OCI-LY1 (cell line): Measurements from ENCODE around the gene TBXAS1.

Experiments
- H2AFZ ChIP-seq: fragments of 200-600 bp; sonication (generic), shearing (Covaris generic); 2 replicates; pipeline ENCODE4 v1.6.0; 2014; ENCODE audit warnings: antibody characterized with exemption, mild to moderate bottlenecking, low read length
- H3F3A ChIP-seq: fragments of 200-600 bp; sonication (generic), shearing (Covaris generic); 2 replicates; pipeline ENCODE4 v1.6.0; 2014; ENCODE audit warnings: mild to moderate bottlenecking, antibody characterized with exemption, low read length, moderate library complexity; ENCODE audit not compliant: insufficient read depth
- H3K27ac ChIP-seq: fragments of 200-600 bp; sonication (generic); 2 replicates; pipeline ENCODE4 v1.5.1; 2014; ENCODE audit warnings: low read length, mixed run types, mild to moderate bottlenecking, low read depth; ENCODE audit not compliant: poor library complexity, severe bottlenecking
- H3K27me3 ChIP-seq: fragments of 200-600 bp; sonication (generic); 2 replicates; pipeline ENCODE4 v1.6.0; 2014; ENCODE audit warnings: antibody characterized with exemption, mild to moderate bottlenecking, low read length, moderate library complexity; ENCODE audit not compliant: insufficient read depth
- H3K36me3 ChIP-seq: fragments of 200-600 bp; sonication (generic); 2 replicates; pipeline ENCODE4 v1.6.1; 2014; ENCODE audit warnings: mild to moderate bottlenecking, antibody characterized with exemption, low read length, moderate library complexity, mixed read lengths; ENCODE audit not compliant: insufficient read depth
- H3K4me1 ChIP-seq: fragments of 200-600 bp; sonication (generic); 2 replicates; pipeline ENCODE4 v1.5.1; 2014; ENCODE audit warnings: mild to moderate bottlenecking, low read length, moderate library complexity; ENCODE audit not compliant: insufficient read depth, severe bottlenecking
- H3K4me2 ChIP-seq: fragments of 200-600 bp; sonication (generic), shearing (Covaris generic); 2 replicates; pipeline ENCODE4 v1.6.1; 2014; ENCODE audit warnings: low read length
- H3K4me3 ChIP-seq: fragments of 200-600 bp; sonication (generic); 2 replicates; pipeline ENCODE4 v1.5.1; 2014; ENCODE audit warnings: low read length, low read depth, mild to moderate bottlenecking, mixed read lengths; ENCODE audit not compliant: poor library complexity, severe bottlenecking
- H3K79me2 ChIP-seq: fragments of 200-600 bp; shearing (Covaris generic); 2 replicates; pipeline ENCODE4 v1.6.1; 2016; ENCODE audit warnings: mixed run types, low read length, mixed read lengths; ENCODE audit not compliant: insufficient read depth
- H3K9ac ChIP-seq: fragments of 200-600 bp; sonication (generic), shearing (Covaris generic); 2 replicates; pipeline ENCODE4 v1.6.1; 2014; ENCODE audit warnings: mild to moderate bottlenecking, low read length, mixed read lengths
- H3K9me2 ChIP-seq: fragments of 200-600 bp; sonication (generic), shearing (Covaris generic); 2 replicates; pipeline ENCODE4 v1.6.1; 2014; ENCODE audit warnings: low read depth, mild to moderate bottlenecking, low read length, mixed read lengths
- H3K9me3 ChIP-seq: fragments of 200-600 bp; shearing (Covaris generic); 2 replicates; pipeline ENCODE4 v1.6.1; 2014; ENCODE audit warnings: low read length, mixed read lengths
- H4K20me1 ChIP-seq: fragments of 200-600 bp; sonication (generic), shearing (Covaris generic); 2 replicates; pipeline ENCODE4 v1.6.0; 2016; ENCODE audit warnings: mild to moderate bottlenecking, low read length; ENCODE audit not compliant: insufficient read depth
- EZH2 ChIP-seq: fragments of 200-600 bp; sonication (generic), shearing (Covaris generic); IDR thresholded peaks from 2 replicates; pipeline ENCODE4 v1.8.0; 2017; ENCODE audit warnings: borderline replicate concordance, mixed run types, mild to moderate bottlenecking, antibody characterized with exemption, low read length, moderate library complexity, mixed read lengths
- TF ChIP-seq, protein P1 (sequence below): fragments of 200-600 bp; sonication (generic), shearing (Covaris generic); IDR thresholded peaks from 2 replicates; pipeline ENCODE4 v1.5.1; 2017; ENCODE audit warnings: mild to moderate bottlenecking, antibody characterized with exemption, low read length, moderate library complexity, mixed read lengths

The TBXAS1 gene

DNA sequence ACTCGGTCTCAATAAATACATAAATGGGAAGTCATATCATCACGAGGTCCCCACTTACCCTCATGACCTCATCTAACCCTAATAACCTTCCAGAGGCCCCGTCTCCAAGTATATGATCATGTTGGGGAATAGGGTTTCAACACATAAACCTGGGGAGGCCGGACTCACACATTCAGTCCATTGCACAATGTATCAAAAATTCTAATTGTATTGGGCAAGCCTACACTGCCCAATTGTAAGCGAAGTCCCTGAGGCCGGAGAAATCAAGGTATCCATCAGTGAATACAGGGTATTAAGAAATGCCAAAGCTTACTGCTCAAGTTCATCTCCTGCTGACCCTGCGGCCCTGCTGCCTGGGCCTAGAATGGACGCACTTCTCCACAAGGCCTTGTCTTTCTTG, 164.1 kb downstream of the TBXAS1 start:
- no peaks in the 10 kb centered on the region for H3K9me3 ChIP-seq
- H3K9ac ChIP-seq = no peak overlapping the region
- no peak overlapping the region for H3K27ac ChIP-seq
- H3K36me3 ChIP-seq = no peaks in the 10 kb centered on the region
- H2AFZ ChIP-seq = no peak overlapping the region
- no peaks in the 10 kb centered on the region for H3K9me2 ChIP-seq
- no peak for TF ChIP-seq EZH2
- TF ChIP-seq, protein P1, sequence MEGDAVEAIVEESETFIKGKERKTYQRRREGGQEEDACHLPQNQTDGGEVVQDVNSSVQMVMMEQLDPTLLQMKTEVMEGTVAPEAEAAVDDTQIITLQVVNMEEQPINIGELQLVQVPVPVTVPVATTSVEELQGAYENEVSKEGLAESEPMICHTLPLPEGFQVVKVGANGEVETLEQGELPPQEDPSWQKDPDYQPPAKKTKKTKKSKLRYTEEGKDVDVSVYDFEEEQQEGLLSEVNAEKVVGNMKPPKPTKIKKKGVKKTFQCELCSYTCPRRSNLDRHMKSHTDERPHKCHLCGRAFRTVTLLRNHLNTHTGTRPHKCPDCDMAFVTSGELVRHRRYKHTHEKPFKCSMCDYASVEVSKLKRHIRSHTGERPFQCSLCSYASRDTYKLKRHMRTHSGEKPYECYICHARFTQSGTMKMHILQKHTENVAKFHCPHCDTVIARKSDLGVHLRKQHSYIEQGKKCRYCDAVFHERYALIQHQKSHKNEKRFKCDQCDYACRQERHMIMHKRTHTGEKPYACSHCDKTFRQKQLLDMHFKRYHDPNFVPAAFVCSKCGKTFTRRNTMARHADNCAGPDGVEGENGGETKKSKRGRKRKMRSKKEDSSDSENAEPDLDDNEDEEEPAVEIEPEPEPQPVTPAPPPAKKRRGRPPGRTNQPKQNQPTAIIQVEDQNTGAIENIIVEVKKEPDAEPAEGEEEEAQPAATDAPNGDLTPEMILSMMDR = no peak
- H3K79me2 ChIP-seq = no peaks in the 10 kb centered on the region
- H3K4me2 ChIP-seq = no peak overlapping the region
- no peak overlapping the region for H3K4me3 ChIP-seq
- no peaks in the 10 kb centered on the region for H4K20me1 ChIP-seq
- no peaks in the 10 kb centered on the region for H3K4me1 ChIP-seq
- peaks cover 14% of the 10 kb centered on the region; the same call in 1 of the 2 replicates for H3K27me3 ChIP-seq
- no peaks in the 10 kb centered on the region for H3F3A ChIP-seq

DNA sequence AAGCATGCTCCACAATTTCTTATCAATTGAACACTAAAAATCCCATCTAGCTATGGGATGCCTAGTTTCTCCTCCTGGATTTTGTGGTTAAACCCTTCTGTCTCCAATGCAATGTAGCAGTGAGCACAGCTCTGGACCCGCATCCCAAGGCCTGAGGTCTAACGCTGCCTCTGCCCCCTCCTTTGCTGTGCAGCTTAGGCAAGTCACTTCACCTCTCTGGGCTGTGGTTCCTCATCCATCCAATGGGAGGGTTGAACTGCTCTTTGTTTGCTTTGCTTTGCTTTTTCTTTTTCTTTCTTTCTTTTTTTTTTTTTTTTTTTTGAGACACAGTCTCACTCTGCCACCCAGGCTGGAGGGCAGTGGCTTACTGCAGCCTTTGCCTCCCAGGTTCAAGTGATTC, 164.5 kb downstream of the TBXAS1 start:
- Histone ChIP-seq H3K79me2 (no peaks in the 10 kb centered on the region), H3K4me1 (no peaks in the 10 kb centered on the region), H3K4me2 (no peak overlapping the region), H3K9me2 (no peaks in the 10 kb centered on the region), H3K9me3 (no peaks in the 10 kb centered on the region), H3K27me3 (peaks cover 14% of the 10 kb centered on the region; the same call in 1 of the 2 replicates), H3K27ac (no peak overlapping the region), H3K4me3 (no peak overlapping the region), H3K36me3 (no peaks in the 10 kb centered on the region), H3F3A (no peaks in the 10 kb centered on the region), H2AFZ (no peak overlapping the region), H3K9ac (no peak overlapping the region), H4K20me1 (no peaks in the 10 kb centered on the region)
- TF ChIP-seq, protein P1 = no peak
- TF ChIP-seq EZH2 = no peak

DNA sequence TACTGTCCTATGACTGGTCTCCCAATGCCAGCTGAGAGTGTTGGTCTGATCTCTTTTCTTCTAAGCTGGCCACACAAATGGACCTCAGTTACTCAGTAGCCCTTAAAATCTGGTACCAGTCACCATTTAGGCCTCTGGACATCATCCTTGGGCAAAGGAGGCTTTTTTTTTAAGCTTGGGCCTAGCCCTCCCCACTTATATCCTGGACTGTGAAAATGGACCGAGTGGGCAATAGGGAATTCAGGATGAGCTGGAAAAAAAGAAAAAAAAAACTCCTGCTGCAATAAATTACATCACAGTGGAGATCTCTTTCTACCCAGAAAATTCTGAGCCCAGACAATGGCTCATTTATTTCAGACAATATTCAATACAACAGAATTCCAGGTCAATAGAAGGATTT, 165.3 kb downstream of the TBXAS1 start:
- Histone ChIP-seq H3F3A (no peaks in the 10 kb centered on the region), H3K9me2 (no peaks in the 10 kb centered on the region), H3K36me3 (no peaks in the 10 kb centered on the region), H2AFZ (no peak overlapping the region), H3K4me1 (no peaks in the 10 kb centered on the region), H3K4me3 (no peak overlapping the region), H4K20me1 (no peaks in the 10 kb centered on the region), H3K4me2 (no peak overlapping the region), H3K27ac (no peak overlapping the region), H3K9ac (no peak overlapping the region), H3K27me3 (peaks cover 9% of the 10 kb centered on the region; the same call in 1 of the 2 replicates), H3K9me3 (no peaks in the 10 kb centered on the region), H3K79me2 (no peaks in the 10 kb centered on the region)
- TF ChIP-seq, protein P1 = no peak
- TF ChIP-seq EZH2 = no peak
